ENCODE data around the gene ZDHHC5.

DNA sequence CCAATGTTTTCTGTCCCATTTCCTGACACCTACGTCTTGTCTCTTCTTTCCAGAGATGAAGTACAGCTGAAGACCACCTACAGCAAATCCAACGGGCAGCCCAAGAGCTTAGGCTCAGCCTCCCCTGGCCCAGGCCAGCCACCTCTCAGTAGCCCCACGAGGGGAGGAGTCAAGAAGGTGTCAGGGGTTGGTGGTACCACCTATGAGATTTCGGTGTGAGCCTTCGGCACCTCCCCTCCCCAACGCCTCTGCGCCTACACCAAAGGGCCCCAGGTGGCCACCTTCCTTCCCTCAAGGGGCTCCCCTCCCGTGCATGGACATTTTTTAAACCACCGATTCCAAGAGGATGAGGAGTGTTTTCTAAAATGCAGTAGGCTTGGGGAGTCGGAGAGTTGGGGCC is 31.9 kb downstream of the ZDHHC5 start:
- TF ChIP-seq, protein P1, sequence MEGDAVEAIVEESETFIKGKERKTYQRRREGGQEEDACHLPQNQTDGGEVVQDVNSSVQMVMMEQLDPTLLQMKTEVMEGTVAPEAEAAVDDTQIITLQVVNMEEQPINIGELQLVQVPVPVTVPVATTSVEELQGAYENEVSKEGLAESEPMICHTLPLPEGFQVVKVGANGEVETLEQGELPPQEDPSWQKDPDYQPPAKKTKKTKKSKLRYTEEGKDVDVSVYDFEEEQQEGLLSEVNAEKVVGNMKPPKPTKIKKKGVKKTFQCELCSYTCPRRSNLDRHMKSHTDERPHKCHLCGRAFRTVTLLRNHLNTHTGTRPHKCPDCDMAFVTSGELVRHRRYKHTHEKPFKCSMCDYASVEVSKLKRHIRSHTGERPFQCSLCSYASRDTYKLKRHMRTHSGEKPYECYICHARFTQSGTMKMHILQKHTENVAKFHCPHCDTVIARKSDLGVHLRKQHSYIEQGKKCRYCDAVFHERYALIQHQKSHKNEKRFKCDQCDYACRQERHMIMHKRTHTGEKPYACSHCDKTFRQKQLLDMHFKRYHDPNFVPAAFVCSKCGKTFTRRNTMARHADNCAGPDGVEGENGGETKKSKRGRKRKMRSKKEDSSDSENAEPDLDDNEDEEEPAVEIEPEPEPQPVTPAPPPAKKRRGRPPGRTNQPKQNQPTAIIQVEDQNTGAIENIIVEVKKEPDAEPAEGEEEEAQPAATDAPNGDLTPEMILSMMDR (IDR thresholded peaks at IDR 0.05) = no peak
- TF ChIP-seq POLR2A (IDR thresholded peaks at IDR 0.05) = no peak

Measured in Peyer's patch (tissue), 4 donors.